C4-2B (cell line): Measurements from ENCODE around the gene SH3BGRL2.

Experiments
- H3K27ac ChIP-seq: fragments of 450-650 bp; 2 replicates; pipeline ENCODE4 v1.5.1; 2017
- CTCF ChIP-seq: fragments of 450-650 bp; conservative IDR thresholded peaks from 2 replicates; pipeline ENCODE4 v1.5.1; 2017; ENCODE audit warnings: mild to moderate bottlenecking
- ZFX ChIP-seq: fragments of 450-650 bp; IDR thresholded peaks from 2 replicates; pipeline ENCODE4 v1.6.1; 2017

The SH3BGRL2 gene

GRCh38 chr6:79712616-79713135 is 81.5 kb downstream of the SH3BGRL2 start:
- TF ChIP-seq CTCF (no peak), ZFX (no peak)
- H3K27ac ChIP-seq = no peak overlapping the region

- TF ChIP-seq CTCF (peak; percentile 76), ZFX (no peak)
- no peak overlapping the region for H3K27ac ChIP-seq
These were observed 82.7 kb downstream of the SH3BGRL2 start for GRCh38 chr6:79713701-79714322.

GRCh38 chr6:79717989-79718388 is 86.9 kb downstream of the SH3BGRL2 start:
- no peak for TF ChIP-seq CTCF
- TF ChIP-seq ZFX = no peak
- no peak overlapping the region for H3K27ac ChIP-seq

- no peak overlapping the region for H3K27ac ChIP-seq
- TF ChIP-seq CTCF (no peak), ZFX (no peak)
These were observed 87.5 kb downstream of the SH3BGRL2 start for GRCh38 chr6:79718509-79719247.

GRCh38 chr6:79719248-79719960 is 88.3 kb downstream of the SH3BGRL2 start:
- no peak overlapping the region for H3K27ac ChIP-seq
- no peak for TF ChIP-seq ZFX
- no peak for TF ChIP-seq CTCF

- TF ChIP-seq ZFX (no peak), CTCF (no peak)
- H3K27ac ChIP-seq = no peak overlapping the region
These were observed 93.7 kb downstream of the SH3BGRL2 start for GRCh38 chr6:79724816-79725215.

- no peak for TF ChIP-seq ZFX
- TF ChIP-seq CTCF = no peak
- no peak overlapping the region for H3K27ac ChIP-seq
These were observed 100.3 kb downstream of the SH3BGRL2 start for GRCh38 chr6:79731471-79731870.
